ENCODE data around the gene ABLIM1. TPM values are rescaled to one million over a fixed set of nuclear protein-coding genes. Genes with fewer than 3 reads are reported as not detected.

The ABLIM1 gene
- total RNA-seq, 1 experiment from 2014 or later: 34.0 TPM

GRCh38 chr10:114576132-114576487 lies 82.0 kb downstream of the ABLIM1 start:
- Histone ChIP-seq H3K27ac (ENCODE audit: low read depth, low read length, poor library complexity, severe bottlenecking) (no peak overlapping the region), H3K4me1 (ENCODE audit: insufficient read depth, low read length, poor library complexity, severe bottlenecking) (no peaks in the 10 kb centered on the region), H3K9me3 (ENCODE audit: low read depth, low read length, poor library complexity, severe bottlenecking) (no peaks in the 10 kb centered on the region), H3K27me3 (replicated peaks; ENCODE audit: insufficient read depth, low read depth, low read length, poor library complexity) (no peaks in the 10 kb centered on the region), H3K4me3 (ENCODE audit: low read depth, low read length, poor library complexity, severe bottlenecking) (no peak overlapping the region), H3K36me3 (ENCODE audit: insufficient read depth, low read length, poor library complexity, severe bottlenecking) (no peaks in the 10 kb centered on the region)
- no peak for DNase-seq (ENCODE audit: low spot score)
- POLR2A ChIA-PET (ENCODE audit: low non-redundant PET): interaction anchor here (0.6 kb wide), 1 partner anchor 102 kb away, joined by 3 read pairs; no protein-coding TSS in a partner anchor
- CTCF ChIA-PET: interaction anchor here (0.5 kb wide), 1 partner anchor 61 kb away, joined by 9 read pairs; no protein-coding TSS in a partner anchor
- intact Hi-C loops (cut with micrococcal nuclease; ENCODE audit: unreplicated experiment): no loop called here
- BruUV-seq (replicated peaks): no TSS peak
- TF ChIP-seq, protein P1, sequence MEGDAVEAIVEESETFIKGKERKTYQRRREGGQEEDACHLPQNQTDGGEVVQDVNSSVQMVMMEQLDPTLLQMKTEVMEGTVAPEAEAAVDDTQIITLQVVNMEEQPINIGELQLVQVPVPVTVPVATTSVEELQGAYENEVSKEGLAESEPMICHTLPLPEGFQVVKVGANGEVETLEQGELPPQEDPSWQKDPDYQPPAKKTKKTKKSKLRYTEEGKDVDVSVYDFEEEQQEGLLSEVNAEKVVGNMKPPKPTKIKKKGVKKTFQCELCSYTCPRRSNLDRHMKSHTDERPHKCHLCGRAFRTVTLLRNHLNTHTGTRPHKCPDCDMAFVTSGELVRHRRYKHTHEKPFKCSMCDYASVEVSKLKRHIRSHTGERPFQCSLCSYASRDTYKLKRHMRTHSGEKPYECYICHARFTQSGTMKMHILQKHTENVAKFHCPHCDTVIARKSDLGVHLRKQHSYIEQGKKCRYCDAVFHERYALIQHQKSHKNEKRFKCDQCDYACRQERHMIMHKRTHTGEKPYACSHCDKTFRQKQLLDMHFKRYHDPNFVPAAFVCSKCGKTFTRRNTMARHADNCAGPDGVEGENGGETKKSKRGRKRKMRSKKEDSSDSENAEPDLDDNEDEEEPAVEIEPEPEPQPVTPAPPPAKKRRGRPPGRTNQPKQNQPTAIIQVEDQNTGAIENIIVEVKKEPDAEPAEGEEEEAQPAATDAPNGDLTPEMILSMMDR (conservative IDR thresholded peaks at IDR 0.05; ENCODE audit: low read depth, low read length): no peak
- TF ChIP-seq EZH2 (IDR thresholded peaks at IDR 0.05; ENCODE audit: borderline replicate concordance, low read depth, low read length, poor library complexity, severe bottlenecking): no peak

GRCh38 chr10:114575417-114576131 lies 82.5 kb downstream of the ABLIM1 start:
- POLR2A ChIA-PET (ENCODE audit: low non-redundant PET): interaction anchor here (0.6 kb wide), 1 partner anchor 102 kb away, joined by 3 read pairs; no protein-coding TSS in a partner anchor
- Histone ChIP-seq H3K27me3 (replicated peaks; ENCODE audit: insufficient read depth, low read depth, low read length, poor library complexity) (no peaks in the 10 kb centered on the region), H3K36me3 (ENCODE audit: insufficient read depth, low read length, poor library complexity, severe bottlenecking) (no peaks in the 10 kb centered on the region), H3K27ac (ENCODE audit: low read depth, low read length, poor library complexity, severe bottlenecking) (no peak overlapping the region), H3K4me3 (ENCODE audit: low read depth, low read length, poor library complexity, severe bottlenecking) (no peak overlapping the region), H3K9me3 (ENCODE audit: low read depth, low read length, poor library complexity, severe bottlenecking) (no peaks in the 10 kb centered on the region), H3K4me1 (ENCODE audit: insufficient read depth, low read length, poor library complexity, severe bottlenecking) (no peaks in the 10 kb centered on the region)
- TF ChIP-seq, protein P1 (conservative IDR thresholded peaks at IDR 0.05; ENCODE audit: low read depth, low read length): no peak
- TF ChIP-seq EZH2 (IDR thresholded peaks at IDR 0.05; ENCODE audit: borderline replicate concordance, low read depth, low read length, poor library complexity, severe bottlenecking): no peak
- no peak for DNase-seq (ENCODE audit: low spot score)
- CTCF ChIA-PET: interaction anchor here (0.9 kb wide), 1 partner anchor 14 kb away, joined by 5 read pairs; no protein-coding TSS in a partner anchor
- intact Hi-C loops (cut with micrococcal nuclease; ENCODE audit: unreplicated experiment): no loop called here
- BruUV-seq (replicated peaks): no TSS peak

DNA sequence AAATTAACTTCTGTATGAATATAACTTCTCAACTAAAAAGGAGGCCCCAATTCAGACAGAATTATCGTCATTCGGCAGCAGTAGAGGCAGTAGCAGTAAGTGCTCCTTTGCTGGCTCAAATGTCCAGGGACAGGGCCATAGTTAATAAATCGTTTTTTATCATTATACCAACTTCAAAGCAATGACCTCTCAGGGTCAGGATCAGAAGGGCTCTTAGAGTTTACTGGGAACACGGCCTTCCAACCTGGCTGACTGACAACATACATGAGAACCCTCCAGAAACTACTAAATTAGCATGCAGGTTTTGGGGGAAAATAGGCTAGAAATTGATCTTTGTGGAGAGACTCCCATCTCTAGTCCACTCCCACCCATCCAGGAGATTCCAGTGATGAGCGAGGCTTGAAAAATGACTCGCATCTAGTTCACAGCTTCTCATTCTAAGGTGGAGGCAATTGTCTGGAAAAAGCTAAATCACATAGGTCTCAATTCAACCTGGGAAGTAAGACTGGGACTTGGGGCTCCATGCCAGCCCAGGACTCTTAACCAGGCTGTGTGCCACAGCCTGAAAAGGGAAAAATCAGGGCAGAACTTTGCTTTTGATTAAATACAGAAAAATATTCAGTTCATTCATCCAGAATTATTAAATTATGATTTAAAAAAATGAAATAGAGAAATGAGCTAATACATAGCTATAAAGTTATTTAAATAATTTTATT lies 84.6 kb downstream of the ABLIM1 start:
- TF ChIP-seq, protein P1 (conservative IDR thresholded peaks at IDR 0.05; ENCODE audit: low read depth, low read length): no peak
- TF ChIP-seq EZH2 (IDR thresholded peaks at IDR 0.05; ENCODE audit: borderline replicate concordance, low read depth, low read length, poor library complexity, severe bottlenecking): no peak
- Histone ChIP-seq H3K9me3 (ENCODE audit: low read depth, low read length, poor library complexity, severe bottlenecking) (no peaks in the 10 kb centered on the region), H3K4me1 (ENCODE audit: insufficient read depth, low read length, poor library complexity, severe bottlenecking) (no peaks in the 10 kb centered on the region), H3K36me3 (ENCODE audit: insufficient read depth, low read length, poor library complexity, severe bottlenecking) (no peaks in the 10 kb centered on the region), H3K27me3 (replicated peaks; ENCODE audit: insufficient read depth, low read depth, low read length, poor library complexity) (no peaks in the 10 kb centered on the region), H3K4me3 (ENCODE audit: low read depth, low read length, poor library complexity, severe bottlenecking) (no peak overlapping the region), H3K27ac (ENCODE audit: low read depth, low read length, poor library complexity, severe bottlenecking) (no peak overlapping the region)
- ChIA-PET CTCF (no interaction called here), POLR2A (ENCODE audit: low non-redundant PET) (no interaction called here)
- DNase-seq (ENCODE audit: low spot score): no peak
- intact Hi-C loops (cut with micrococcal nuclease; ENCODE audit: unreplicated experiment): no loop called here
- BruUV-seq (replicated peaks): no TSS peak
